Neural cell (in vitro differentiated cells): ENCODE measurements around the gene CLPX.
A peak's percentile ranks its signal among the peaks of the same experiment; 100 is the strongest.

Experiments
- EP300 ChIP-seq: fragments of 450-650 bp; conservative IDR thresholded peaks from 2 replicates; pipeline ENCODE4 v1.6.1; 2014; ENCODE audit warnings: antibody characterized with exemption, mild to moderate bottlenecking, moderate library complexity; ENCODE audit not compliant: poor library complexity, severe bottlenecking
- EZH2 ChIP-seq: fragments of 200-600, 300-800 bp; shearing (Covaris generic), sonication (generic); IDR thresholded peaks from 2 replicates; pipeline ENCODE4 v1.6.1; 2014; ENCODE audit warnings: antibody characterized with exemption, low read length, borderline replicate concordance, mild to moderate bottlenecking; ENCODE audit not compliant: insufficient read depth, poor library complexity, severe bottlenecking
- MXI1 ChIP-seq: fragments of 450-650 bp; conservative IDR thresholded peaks from 2 replicates; pipeline ENCODE4 v1.6.1; 2014; ENCODE audit warnings: antibody characterized with exemption, mild to moderate bottlenecking; ENCODE audit not compliant: poor library complexity, severe bottlenecking
- POLR2AphosphoS5 ChIP-seq: IDR thresholded peaks from 2 replicates; pipeline ENCODE4 v1.6.1; 2012
- RAD21 ChIP-seq: fragments of 450-650 bp; conservative IDR thresholded peaks from 2 replicates; pipeline ENCODE4 v1.6.1; 2014; ENCODE audit warnings: antibody characterized with exemption, mild to moderate bottlenecking, moderate library complexity
- REST ChIP-seq: IDR thresholded peaks from 2 replicates; pipeline ENCODE4 v1.6.1; 2012; ENCODE audit warnings: borderline replicate concordance
- SMC3 ChIP-seq: fragments of 450-650 bp; conservative IDR thresholded peaks from 2 replicates; pipeline ENCODE4 v1.6.1; 2014; ENCODE audit warnings: antibody characterized with exemption, mild to moderate bottlenecking, moderate library complexity; ENCODE audit not compliant: poor library complexity
- TAF1 ChIP-seq: IDR thresholded peaks from 2 replicates; pipeline ENCODE4 v1.6.1; 2012; ENCODE audit warnings: low read depth
- TF ChIP-seq, protein P1 (sequence below): fragments of 450-650 bp; IDR thresholded peaks from 2 replicates; pipeline ENCODE4 v1.5.1; 2014; ENCODE audit warnings: antibody characterized with exemption, mild to moderate bottlenecking, moderate library complexity; ENCODE audit not compliant: poor library complexity, severe bottlenecking

DNA sequence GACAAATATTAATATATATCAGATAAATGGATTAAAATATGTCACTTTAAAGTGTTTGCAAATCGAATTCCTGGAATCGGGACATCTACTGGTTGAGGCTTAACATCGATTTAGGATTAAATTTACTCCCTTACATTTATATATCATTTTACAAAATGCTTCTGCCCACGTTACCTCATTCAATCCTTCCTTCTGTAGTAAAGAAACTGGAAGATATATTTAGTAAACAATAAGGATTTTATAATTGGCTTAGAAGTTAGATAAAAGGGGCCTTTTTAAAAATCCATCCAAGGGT lies 1.3 kb downstream of the CLPX start:
- TF ChIP-seq, protein P1, sequence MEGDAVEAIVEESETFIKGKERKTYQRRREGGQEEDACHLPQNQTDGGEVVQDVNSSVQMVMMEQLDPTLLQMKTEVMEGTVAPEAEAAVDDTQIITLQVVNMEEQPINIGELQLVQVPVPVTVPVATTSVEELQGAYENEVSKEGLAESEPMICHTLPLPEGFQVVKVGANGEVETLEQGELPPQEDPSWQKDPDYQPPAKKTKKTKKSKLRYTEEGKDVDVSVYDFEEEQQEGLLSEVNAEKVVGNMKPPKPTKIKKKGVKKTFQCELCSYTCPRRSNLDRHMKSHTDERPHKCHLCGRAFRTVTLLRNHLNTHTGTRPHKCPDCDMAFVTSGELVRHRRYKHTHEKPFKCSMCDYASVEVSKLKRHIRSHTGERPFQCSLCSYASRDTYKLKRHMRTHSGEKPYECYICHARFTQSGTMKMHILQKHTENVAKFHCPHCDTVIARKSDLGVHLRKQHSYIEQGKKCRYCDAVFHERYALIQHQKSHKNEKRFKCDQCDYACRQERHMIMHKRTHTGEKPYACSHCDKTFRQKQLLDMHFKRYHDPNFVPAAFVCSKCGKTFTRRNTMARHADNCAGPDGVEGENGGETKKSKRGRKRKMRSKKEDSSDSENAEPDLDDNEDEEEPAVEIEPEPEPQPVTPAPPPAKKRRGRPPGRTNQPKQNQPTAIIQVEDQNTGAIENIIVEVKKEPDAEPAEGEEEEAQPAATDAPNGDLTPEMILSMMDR, result peak; percentile 33
- TF ChIP-seq EZH2 (no peak), POLR2AphosphoS5 (no peak), EP300 (no peak), RAD21 (no peak), REST (no peak), TAF1 (no peak), MXI1 (no peak), SMC3 (no peak)
